WI38 (cell line): ENCODE measurements around the gene LZTR1.
"Not testable (repeated sequence)": the region's sequence is repeated elsewhere in the genome, so short reads cannot be mapped to it uniquely, and the experiment has no call there.

Experiments
- H3K4me3 ChIP-seq: 2 replicates; pipeline ENCODE4 v1.5.1; 2011; ENCODE audit warnings: low read depth, mild to moderate bottlenecking, control low read depth, low read length
- TF ChIP-seq, protein P1 (sequence below): IDR thresholded peaks from 2 replicates; pipeline ENCODE4 v1.5.1; 2012; ENCODE audit warnings: low read depth, mild to moderate bottlenecking, control low read depth, low read length

LZTR1 gene

DNA sequence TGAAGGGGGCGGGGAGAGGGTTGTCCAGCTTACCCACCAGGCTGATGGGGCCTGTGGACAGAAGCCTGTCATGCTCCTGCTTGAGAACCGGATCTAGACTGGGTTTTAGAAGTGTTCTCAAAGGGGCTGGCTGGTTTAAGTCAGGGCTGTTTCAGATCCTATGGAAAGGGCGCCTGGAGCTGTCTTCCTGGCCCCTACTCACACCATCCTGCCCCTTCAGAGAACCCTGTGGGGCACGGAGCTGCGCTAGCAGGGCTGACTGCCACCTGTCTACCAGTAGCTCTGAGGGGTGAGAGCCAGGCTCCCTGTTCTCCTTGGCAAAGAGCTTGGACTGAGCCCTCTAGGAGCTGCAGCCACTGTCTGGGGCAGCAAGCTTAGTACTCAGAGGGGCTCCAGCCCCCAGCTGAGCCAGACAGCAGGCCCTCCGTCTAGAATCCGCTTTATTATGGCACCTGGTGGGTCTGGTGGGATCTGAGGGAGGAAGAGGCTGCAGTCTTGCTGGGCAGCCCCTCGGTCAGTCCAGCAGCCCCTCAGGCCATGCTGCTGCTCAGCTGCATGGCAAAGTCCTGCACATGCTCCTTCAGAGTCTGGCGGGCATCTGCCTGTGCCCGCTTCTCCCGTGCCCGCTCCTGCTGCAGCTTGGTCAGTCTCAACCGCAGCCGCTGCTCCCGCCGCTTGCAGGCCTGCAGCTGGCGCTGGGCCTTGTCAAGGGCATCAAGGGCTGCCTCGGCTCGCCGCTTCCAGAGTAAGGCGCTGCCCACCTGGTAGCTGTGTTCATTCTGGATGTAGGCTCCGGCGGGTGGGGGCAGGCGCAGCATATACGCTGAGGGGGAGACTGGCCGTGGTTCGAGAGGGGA, 17.5 kb downstream of the LZTR1 start:
- TF ChIP-seq, protein P1, sequence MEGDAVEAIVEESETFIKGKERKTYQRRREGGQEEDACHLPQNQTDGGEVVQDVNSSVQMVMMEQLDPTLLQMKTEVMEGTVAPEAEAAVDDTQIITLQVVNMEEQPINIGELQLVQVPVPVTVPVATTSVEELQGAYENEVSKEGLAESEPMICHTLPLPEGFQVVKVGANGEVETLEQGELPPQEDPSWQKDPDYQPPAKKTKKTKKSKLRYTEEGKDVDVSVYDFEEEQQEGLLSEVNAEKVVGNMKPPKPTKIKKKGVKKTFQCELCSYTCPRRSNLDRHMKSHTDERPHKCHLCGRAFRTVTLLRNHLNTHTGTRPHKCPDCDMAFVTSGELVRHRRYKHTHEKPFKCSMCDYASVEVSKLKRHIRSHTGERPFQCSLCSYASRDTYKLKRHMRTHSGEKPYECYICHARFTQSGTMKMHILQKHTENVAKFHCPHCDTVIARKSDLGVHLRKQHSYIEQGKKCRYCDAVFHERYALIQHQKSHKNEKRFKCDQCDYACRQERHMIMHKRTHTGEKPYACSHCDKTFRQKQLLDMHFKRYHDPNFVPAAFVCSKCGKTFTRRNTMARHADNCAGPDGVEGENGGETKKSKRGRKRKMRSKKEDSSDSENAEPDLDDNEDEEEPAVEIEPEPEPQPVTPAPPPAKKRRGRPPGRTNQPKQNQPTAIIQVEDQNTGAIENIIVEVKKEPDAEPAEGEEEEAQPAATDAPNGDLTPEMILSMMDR: no peak
- H3K4me3 ChIP-seq: no peak overlapping the region

DNA sequence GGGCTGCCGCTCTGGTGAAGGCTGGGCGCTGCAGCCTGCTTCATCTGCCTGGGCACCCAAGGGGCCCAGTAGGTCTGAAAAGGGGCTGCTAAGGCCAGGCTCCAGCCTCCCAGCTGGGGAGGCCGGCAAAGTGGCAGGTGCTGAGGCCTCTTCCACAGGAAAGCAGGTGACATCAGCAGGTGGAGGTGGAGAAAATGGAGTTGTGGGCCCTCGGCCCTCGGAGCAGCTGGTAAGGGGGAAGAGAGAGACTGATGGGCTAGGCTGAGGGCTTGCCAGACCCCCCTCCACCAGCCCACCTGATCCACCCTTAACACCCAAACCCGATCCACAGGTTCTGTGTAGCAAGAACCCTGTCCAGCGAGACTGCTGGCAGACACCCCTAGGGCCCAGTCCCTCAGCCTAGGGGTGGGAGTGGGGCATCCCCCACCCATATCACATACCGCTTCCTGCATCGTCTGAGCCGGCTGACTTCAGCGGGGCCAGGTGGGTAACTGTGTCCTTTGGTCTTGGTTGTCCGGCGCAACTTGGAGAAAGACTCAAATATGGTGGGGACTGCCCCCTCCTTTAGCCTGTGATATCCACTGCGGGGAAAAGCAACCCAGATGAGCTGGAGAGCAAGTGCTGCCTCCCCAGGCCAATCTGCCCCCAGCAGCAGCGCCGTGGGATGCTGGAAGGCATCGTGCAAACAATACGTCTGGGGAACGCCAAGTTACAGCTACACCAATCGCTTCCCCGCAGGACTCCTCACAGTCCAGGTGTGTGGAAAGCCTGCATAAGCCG, 18.3 kb downstream of the LZTR1 start:
- TF ChIP-seq, protein P1: no peak
- peak overlapping the region; percentile 84 for H3K4me3 ChIP-seq

DNA sequence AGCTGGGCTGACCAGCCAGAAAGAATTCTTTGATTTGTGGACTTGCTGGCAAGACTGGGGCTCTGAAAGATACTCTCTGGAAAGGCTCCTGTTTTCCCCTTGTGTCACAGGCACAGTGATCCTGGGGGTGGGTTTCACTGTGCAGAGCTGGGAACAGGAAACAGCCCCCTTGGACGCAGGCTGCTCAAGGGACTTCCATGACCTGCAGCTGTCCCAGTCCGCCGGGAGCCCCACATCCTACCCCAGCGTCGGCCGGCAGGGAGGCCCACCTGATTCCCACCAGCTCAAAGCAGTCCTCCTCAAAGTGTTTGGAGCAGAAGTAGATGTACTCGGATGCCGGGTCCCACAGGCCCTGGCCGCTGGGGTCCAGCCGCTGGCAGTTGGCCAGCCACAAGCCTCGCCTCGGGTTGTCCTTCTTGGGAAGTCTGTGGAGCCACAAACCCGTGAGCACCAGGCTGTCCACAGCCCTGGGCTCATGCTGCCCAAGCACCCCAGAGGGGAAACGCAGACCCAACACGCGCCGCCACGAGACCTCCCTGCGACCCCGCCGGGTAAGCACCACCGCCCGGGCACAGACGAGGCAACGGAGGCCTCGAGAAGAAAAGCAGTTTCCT, 19.0 kb downstream of the LZTR1 start:
- H3K4me3 ChIP-seq: peak overlapping the region; percentile 84
- TF ChIP-seq, protein P1: no peak

DNA sequence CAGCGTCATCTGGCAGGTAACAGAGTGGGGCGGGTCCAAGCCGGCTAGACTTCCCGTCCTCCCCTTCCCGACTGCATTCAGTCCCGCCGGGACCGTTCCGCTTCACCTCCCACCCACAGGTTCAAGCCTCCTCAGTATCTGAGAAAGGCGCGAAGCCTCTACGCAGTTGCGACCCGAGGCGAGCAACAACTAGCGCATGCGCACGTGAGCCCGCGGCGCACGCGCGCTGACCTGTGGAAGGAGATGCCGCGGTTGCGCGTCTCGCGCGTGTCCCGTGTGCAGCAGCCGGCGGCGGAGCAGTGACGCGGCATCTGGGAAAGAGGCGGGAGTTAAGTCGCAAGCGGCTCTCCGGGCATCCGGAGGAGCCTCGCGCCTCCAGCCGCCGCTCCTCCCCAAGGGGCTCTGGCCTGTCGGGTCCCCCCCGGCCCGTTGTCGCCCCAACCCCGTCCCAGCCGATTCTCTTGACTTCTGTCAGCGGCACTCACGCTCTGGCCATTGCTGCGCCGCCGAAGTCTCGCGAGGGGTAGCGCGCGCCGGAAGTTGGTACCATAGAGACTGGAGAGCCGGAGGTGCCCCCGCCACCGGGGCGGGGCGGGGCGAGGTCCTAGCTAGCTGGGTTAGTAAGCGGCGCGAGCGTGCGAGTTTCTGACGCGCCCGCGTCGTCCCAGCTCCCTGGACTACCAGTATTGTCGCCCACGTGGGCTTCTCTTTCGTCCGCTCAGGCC, 19.7 kb downstream of the LZTR1 start, which contains the start of gene THAP7:
THAP7 (minus strand) TSS at position 518 of the 725 bp plus-strand sequence; CDS start at position 311, 207 bp downstream.
- TF ChIP-seq, protein P1: no peak
- peak within 1 kb of the TSS; percentile 84 for H3K4me3 ChIP-seq

DNA sequence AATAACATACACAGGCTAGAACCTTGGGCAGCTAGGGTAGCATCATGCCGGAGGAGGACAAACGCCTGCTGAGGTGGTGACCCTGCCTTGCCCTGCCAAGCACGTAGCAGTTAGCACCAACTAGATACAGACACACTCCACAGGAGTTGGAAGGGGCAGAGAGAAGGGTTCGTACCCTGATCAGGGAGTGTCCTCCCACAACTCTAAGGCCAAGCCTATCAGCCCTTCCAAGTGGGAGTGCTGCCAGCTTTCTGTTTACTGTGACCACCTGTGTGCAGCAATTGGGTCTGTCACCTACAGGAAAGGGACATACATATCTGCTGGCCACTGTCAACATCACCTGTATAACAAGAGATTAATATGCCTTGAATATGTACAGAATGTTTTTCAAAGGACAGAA, 21.7 kb downstream of the LZTR1 start:
- no peak overlapping the region for H3K4me3 ChIP-seq
- TF ChIP-seq, protein P1: no peak

DNA sequence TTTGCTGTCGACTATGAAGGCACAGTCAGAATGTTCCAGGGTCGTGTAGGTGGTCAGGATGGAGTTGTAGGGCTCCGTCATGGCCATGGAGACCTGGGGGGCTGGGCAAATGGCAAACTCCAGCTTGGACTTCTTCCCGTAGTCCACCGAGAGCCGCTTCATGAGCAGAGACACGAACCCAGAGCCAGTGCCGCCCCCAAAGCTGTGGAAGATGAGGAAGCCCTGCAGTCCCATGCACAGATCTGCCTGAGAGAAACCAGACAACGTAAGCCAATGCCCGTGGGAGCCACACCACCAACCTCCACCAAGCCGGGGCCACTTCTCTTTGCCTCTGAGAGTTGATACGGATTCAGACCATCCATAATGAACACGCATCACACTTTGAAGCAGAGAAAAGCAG, 27.1 kb downstream of the LZTR1 start:
- not testable (repeated sequence) for H3K4me3 ChIP-seq
